Measurements from ENCODE around the gene ITM2C.
A peak's percentile ranks its signal among the peaks of the same experiment; 100 is the strongest.

The ITM2C gene

GRCh38 chr2:230908092-230908594, 43.4 kb downstream of the ITM2C start:
- DNase-seq (ENCODE audit: low read depth in 1 of 2, low spot score in 1 of 2), result no peak
- Histone ChIP-seq H3K4me3 (replicated peaks; ENCODE audit: insufficient read depth, low read length) (no peak overlapping the region), H3K27ac (replicated peaks) (no peak overlapping the region), H3K27me3 (ENCODE audit: insufficient read depth, poor library complexity, severe bottlenecking) (no peaks in the 10 kb centered on the region)
- TF ChIP-seq GABPA (IDR thresholded peaks at IDR 0.05; ENCODE audit: low read depth), result no peak

- H3K27ac ChIP-seq (replicated peaks), result no peak overlapping the region
Measured at GRCh38 chr2:230908595-230909191, 44.0 kb downstream of the ITM2C start.

GRCh38 chr2:230909841-230910545, 45.3 kb downstream of the ITM2C start:
- H3K27ac ChIP-seq (replicated peaks), result no peak overlapping the region
- H3K27me3 ChIP-seq (ENCODE audit: insufficient read depth, poor library complexity, severe bottlenecking), result no peaks in the 10 kb centered on the region
- H3K4me3 ChIP-seq (replicated peaks; ENCODE audit: insufficient read depth, low read length), result no peak overlapping the region
- TF ChIP-seq REST (IDR thresholded peaks at IDR 0.05; ENCODE audit: insufficient replicate concordance, low read depth), result no peak
- no peak for TF ChIP-seq SPI1 (IDR thresholded peaks at IDR 0.05; ENCODE audit: borderline replicate concordance, low read depth)
- TF ChIP-seq GABPA (IDR thresholded peaks at IDR 0.05; ENCODE audit: low read depth), result no peak
- TF ChIP-seq CTCF (IDR thresholded peaks at IDR 0.05; ENCODE audit: insufficient read depth, low read length), result no peak
- no peak for TF ChIP-seq POLR2AphosphoS5 (IDR thresholded peaks at IDR 0.05; ENCODE audit: low read depth)
- no peak for DNase-seq (ENCODE audit: low read depth in 1 of 2, low spot score in 1 of 2)

More at GRCh38 chr2:230908595-230909191, 44.0 kb downstream of the ITM2C start:
- Histone ChIP-seq H3K27me3 (ENCODE audit: insufficient read depth, poor library complexity, severe bottlenecking) (no peaks in the 10 kb centered on the region), H3K4me3 (replicated peaks; ENCODE audit: insufficient read depth, low read length) (no peak overlapping the region)
- no peak for TF ChIP-seq GABPA (IDR thresholded peaks at IDR 0.05; ENCODE audit: low read depth)
- TF ChIP-seq POLR2AphosphoS5 (IDR thresholded peaks at IDR 0.05; ENCODE audit: low read depth), result no peak
- peak; percentile 51 to 82 for DNase-seq (ENCODE audit: low read depth in 1 of 2, low spot score in 1 of 2)

- TF ChIP-seq CTCF (IDR thresholded peaks at IDR 0.05; ENCODE audit: insufficient read depth, low read length), result no peak
- no peak for TF ChIP-seq GABPA (IDR thresholded peaks at IDR 0.05; ENCODE audit: low read depth)
- no peak for TF ChIP-seq POLR2AphosphoS5 (IDR thresholded peaks at IDR 0.05; ENCODE audit: low read depth)
- no peak for TF ChIP-seq REST (IDR thresholded peaks at IDR 0.05; ENCODE audit: insufficient replicate concordance, low read depth)
- TF ChIP-seq SPI1 (IDR thresholded peaks at IDR 0.05; ENCODE audit: borderline replicate concordance, low read depth), result no peak
- Histone ChIP-seq H3K27ac (replicated peaks) (no peak overlapping the region), H3K4me3 (replicated peaks; ENCODE audit: insufficient read depth, low read length) (no peak overlapping the region), H3K27me3 (ENCODE audit: insufficient read depth, poor library complexity, severe bottlenecking) (no peaks in the 10 kb centered on the region)
- no peak for DNase-seq (ENCODE audit: low read depth in 1 of 2, low spot score in 1 of 2)
Measured at GRCh38 chr2:230910546-230911177, 45.9 kb downstream of the ITM2C start.
